Esophagus (tissue), 2 donors: Measurements from ENCODE around the gene RNASE7. TPM values are rescaled to one million over a fixed set of nuclear protein-coding genes. Genes with fewer than 3 reads are reported as not detected.
A peak's percentile ranks its signal among the peaks of the same experiment; 100 is the strongest.
"Not testable (repeated sequence)": the region's sequence is repeated elsewhere in the genome, so short reads cannot be mapped to it uniquely, and the experiment has no call there.

Experiments
- H3K27ac ChIP-seq, 2 donors: one replicate each; pipeline ENCODE4 v1.5.1; 2013; ENCODE audit warnings: low read depth in 2 of 2, mild to moderate bottlenecking in 2 of 2, inconsistent platforms in 1 of 2, low read length in 1 of 2, moderate library complexity in 1 of 2
- H3K27me3 ChIP-seq, 2 donors: one replicate each; pipeline ENCODE4 v1.6.1; 2013; ENCODE audit warnings: low read length in 2 of 2, control low read depth in 1 of 2, mild to moderate bottlenecking in 1 of 2; ENCODE audit not compliant: insufficient read depth in 2 of 2, control insufficient read depth in 1 of 2
- H3K36me3 ChIP-seq, 2 donors: one replicate each; pipeline ENCODE4 v1.6.1; 2013; ENCODE audit warnings: low read length in 1 of 2; ENCODE audit not compliant: control insufficient read depth in 2 of 2, insufficient read depth in 2 of 2
- H3K4me1 ChIP-seq, 2 donors: one replicate each; pipeline ENCODE4 v1.6.1; 2013; ENCODE audit warnings: low read length in 1 of 2; ENCODE audit not compliant: control insufficient read depth in 2 of 2, insufficient read depth in 2 of 2
- H3K4me3 ChIP-seq, 2 donors: one replicate each; pipeline ENCODE4 v1.5.1; 2013; ENCODE audit warnings: low read length in 2 of 2, mild to moderate bottlenecking in 2 of 2, low read depth in 1 of 2, moderate library complexity in 1 of 2
- H3K9me3 ChIP-seq, 2 donors: one replicate each; pipeline ENCODE4 v1.6.1; 2013; ENCODE audit warnings: mild to moderate bottlenecking in 2 of 2, low read depth in 1 of 2, low read length in 1 of 2, moderate library complexity in 1 of 2; ENCODE audit not compliant: control insufficient read depth in 2 of 2, insufficient read depth in 1 of 2
- WGBS, 2 donors: extraction: QIAGEN DNeasy Blood & Tissue Kit; methylation state at CpG; one replicate each; pipeline ENCODE4 v1.1.7; 2013; 5-methylcytosine and 5-hydroxymethylcytosine counted together
- polyA plus RNA-seq, 2 donors: library from polyadenylated mRNA; stranded (reverse); fragments of 200-250 nt; gene quantifications; one replicate each; pipeline ENCODE4 v1.2.3, GENCODE V29; 2013
- donor health status: healthy with polysubstance abuse.
- donor health status: Bipolar disorder and iron deficiency.

Gene RNASE7
- polyA plus RNA-seq, 2 donors = 33.9 to 92.8 TPM

DNA sequence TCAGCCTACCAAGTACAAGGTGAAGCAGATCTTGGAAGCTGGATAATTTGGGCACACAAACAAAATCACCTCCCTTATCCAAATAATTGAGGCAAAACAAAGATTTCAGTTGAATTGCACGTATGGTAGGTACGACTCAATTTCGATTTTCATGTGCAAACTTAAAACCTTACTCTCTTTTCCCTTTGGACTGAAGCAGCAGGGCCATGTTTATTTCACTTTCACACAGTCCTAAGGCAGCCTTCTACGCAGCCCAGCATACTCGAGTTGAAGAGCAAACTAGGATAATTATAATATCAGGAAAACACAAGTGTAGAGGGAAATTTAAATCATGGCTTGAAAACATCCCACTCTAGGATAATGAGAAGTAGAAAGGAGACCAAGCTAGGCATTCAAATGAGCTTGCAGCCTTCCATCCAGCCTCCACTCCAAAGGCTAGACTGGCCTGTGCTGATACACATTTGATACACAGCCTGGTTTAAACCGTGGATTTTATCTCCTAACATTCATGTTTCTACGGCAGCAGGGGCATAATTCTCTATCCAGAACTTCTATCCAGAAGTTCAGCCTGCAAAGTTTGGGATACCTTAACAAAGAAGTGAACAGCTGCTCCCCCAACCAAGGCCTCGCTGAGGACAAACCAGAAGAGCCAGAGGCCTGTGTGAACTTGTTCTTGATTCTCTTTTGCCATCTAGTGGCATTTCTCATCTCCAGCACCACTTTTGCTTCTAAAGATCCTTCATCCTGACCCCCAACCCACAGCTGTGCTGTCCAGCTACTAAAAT, 2.4 kb upstream of the RNASE7 start:
- WGBS, 2 donors = 35 to 42% methylated on average over 8 of the region's 8 CpGs
- H3K36me3 ChIP-seq = no peaks in the 10 kb centered on the region
- no peaks in the 10 kb centered on the region for H3K27me3 ChIP-seq
- no peak overlapping the region for H3K4me3 ChIP-seq
- no peaks in the 10 kb centered on the region for H3K9me3 ChIP-seq
- H3K4me1 ChIP-seq = peaks cover 0 to 21% of the 10 kb centered on the region in 2 donors
- peak overlapping the region; percentile 80 to 83 for H3K27ac ChIP-seq

DNA sequence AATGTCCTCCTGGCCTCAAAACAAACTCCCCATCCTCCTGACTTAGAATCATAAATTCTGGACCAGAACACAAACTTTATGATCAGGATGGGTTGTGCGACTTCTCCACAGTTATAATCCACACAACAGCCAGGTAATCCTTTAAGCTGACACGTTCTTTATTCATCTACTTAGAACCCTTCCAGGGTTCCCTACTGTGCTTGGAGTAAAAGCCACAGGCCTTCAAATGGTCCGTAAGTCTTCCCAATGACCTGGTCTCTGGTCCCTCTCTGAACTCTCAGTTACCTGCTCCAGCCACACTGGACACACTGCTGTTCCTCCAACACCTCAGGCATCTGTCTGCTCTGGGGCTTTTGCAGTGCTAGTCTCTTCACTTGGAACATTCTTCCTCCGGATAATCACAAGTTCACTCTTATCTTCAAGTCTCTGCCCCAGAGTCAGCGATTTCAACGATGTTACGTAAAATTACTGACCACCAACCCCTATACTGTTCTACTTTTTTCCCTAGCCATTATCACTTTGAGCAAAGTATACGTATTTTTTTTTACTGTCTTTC, 1.7 kb upstream of the RNASE7 start:
- peaks cover 0 to 21% of the 10 kb centered on the region in 2 donors for H3K4me1 ChIP-seq
- H3K27me3 ChIP-seq = no peaks in the 10 kb centered on the region
- WGBS, 2 donors = 64 to 70% methylated on average over 8 of the region's 8 CpGs
- H3K9me3 ChIP-seq = no peaks in the 10 kb centered on the region
- no peaks in the 10 kb centered on the region for H3K36me3 ChIP-seq
- no peak overlapping the region for H3K4me3 ChIP-seq
- peak overlapping the region in 1 of 2 donors; percentile 13 for H3K27ac ChIP-seq

DNA sequence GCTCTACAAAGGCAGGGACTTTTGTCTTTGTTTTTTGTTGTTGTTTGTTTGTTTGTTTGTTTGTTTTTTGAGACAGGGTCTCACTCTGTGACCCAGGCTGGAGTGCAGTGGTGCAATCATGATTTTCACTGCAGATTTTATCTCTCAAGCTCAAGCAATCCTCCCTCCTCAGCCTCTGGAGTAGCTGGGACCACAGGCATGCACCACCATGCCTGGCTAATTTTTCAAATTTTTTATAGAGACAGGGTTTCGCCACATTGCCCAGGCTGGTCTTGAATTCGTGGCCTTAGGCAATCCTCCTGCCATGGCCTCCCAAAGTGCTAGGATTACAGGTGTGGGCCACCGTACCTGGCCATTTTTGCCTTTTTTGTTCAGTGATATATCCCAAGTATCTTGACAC, 1.2 kb upstream of the RNASE7 start:
- not testable (repeated sequence) for H3K4me3 ChIP-seq, H3K27ac ChIP-seq, H3K36me3 ChIP-seq, H3K27me3 ChIP-seq, H3K9me3 ChIP-seq
- WGBS, 2 donors = 71 to 75% methylated on average over 3 of the region's 3 CpGs
- H3K4me1 ChIP-seq = peaks cover 0 to 21% of the 10 kb centered on the region in 2 donors

DNA sequence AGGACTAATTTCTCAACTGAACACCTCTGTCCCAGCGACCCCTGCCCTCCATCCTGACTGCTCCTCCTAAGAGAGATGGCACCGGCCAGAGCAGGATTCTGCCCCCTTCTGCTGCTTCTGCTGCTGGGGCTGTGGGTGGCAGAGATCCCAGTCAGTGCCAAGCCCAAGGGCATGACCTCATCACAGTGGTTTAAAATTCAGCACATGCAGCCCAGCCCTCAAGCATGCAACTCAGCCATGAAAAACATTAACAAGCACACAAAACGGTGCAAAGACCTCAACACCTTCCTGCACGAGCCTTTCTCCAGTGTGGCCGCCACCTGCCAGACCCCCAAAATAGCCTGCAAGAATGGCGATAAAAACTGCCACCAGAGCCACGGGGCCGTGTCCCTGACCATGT, 756 bp downstream of the RNASE7 start:
- peak overlapping the region in 1 of 2 donors; percentile 61 for H3K27ac ChIP-seq
- no peaks in the 10 kb centered on the region for H3K36me3 ChIP-seq
- 56 to 57% methylated on average over 8 of the region's 8 CpGs for WGBS, 2 donors
- H3K4me3 ChIP-seq = peak overlapping the region; percentile 5 to 24
- H3K27me3 ChIP-seq = no peaks in the 10 kb centered on the region
- H3K4me1 ChIP-seq = peaks cover 0 to 18% of the 10 kb centered on the region in 2 donors
- no peaks in the 10 kb centered on the region for H3K9me3 ChIP-seq

DNA sequence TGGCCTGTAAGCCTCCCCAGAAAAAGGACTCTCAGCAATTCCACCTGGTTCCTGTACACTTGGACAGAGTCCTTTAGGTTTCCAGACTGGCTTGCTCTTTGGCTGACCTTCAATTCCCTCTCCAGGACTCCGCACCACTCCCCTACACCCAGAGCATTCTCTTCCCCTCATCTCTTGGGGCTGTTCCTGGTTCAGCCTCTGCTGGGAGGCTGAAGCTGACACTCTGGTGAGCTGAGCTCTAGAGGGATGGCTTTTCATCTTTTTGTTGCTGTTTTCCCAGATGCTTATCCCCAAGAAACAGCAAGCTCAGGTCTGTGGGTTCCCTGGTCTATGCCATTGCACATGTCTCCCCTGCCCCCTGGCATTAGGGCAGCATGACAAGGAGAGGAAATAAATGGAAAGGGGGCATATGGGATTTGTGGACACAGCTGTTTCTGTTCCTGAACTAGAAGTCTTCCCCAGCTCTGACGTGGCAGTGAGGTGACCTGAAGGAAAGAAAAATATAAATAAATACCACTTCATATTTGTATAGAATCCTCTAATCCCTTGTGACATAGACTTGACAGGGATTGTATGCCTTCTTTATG, 1.3 kb downstream of the RNASE7 start:
- Histone ChIP-seq H3K4me3 (peak overlapping the region; percentile 17 to 24), H3K36me3 (no peaks in the 10 kb centered on the region), H3K27me3 (no peaks in the 10 kb centered on the region), H3K4me1 (peaks cover 0 to 18% of the 10 kb centered on the region in 2 donors), H3K9me3 (no peaks in the 10 kb centered on the region), H3K27ac (peak overlapping the region in 1 of 2 donors; percentile 69)
- WGBS, 2 donors = 44 to 48% methylated on average over 2 of the region's 2 CpGs

DNA sequence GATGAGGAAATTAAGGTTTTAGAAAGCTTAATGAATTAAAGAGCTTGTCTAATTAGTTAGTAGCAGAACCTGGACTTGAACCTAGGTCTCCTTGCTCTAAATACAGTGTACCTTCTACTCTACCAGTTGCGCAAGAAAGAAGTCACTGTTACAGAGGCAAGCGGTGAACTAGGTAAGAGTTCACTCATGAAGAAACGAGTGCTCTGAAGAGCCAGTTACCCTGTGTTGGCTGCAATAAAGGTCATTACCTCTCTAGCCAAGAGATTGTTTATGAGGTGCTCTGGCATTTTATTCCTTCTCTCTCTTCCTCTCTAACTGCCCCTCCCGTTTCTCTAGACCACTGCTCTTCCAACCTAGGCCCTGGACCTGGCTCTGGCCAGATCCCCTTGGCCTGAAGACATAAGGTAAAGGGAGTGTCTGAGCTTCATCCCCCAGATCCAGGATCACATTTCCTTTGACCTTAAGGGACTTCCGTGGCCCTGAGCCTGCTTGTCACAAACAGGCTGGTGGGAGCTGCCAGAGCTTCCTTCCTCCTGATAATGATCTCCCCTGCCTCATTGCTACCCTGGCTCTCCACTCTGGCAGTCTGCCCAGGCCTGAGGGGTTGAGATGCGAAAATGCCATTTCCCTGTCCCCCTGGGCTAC, 1.9 kb downstream of the RNASE7 start:
- Histone ChIP-seq H3K27ac (no peak overlapping the region), H3K9me3 (no peaks in the 10 kb centered on the region), H3K4me1 (peaks cover 0 to 16% of the 10 kb centered on the region in 2 donors), H3K4me3 (no peak overlapping the region), H3K27me3 (no peaks in the 10 kb centered on the region), H3K36me3 (no peaks in the 10 kb centered on the region)
- 46 to 56% methylated on average over 6 of the region's 6 CpGs for WGBS, 2 donors

DNA sequence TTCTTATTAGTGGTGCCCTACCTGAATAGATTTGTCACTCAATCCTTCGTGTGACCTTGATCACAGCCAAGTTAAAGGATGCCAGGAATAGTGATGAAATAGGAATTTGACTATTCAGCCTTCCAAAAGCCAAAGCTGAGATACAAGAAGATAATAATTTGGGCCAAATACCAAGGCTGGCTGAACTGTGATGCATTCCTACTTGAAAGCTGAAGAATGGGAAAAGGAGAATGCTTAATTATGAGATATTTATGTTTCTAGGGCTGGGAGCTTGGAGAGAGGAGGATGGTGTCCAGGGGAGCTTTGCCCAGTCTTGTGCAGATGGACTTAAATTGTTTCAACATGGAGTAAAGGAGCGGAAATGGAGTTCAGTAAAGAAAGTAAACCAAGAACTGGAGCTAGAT, 5.2 kb downstream of the RNASE7 start:
- H3K27me3 ChIP-seq = no peaks in the 10 kb centered on the region
- H3K4me1 ChIP-seq = peaks cover 0 to 11% of the 10 kb centered on the region in 2 donors
- WGBS, 2 donors = 41 to 55% methylated on average over 2 of the region's 2 CpGs
- H3K9me3 ChIP-seq = no peaks in the 10 kb centered on the region
- H3K4me3 ChIP-seq = no peak overlapping the region
- no peaks in the 10 kb centered on the region for H3K36me3 ChIP-seq
- no peak overlapping the region for H3K27ac ChIP-seq

DNA sequence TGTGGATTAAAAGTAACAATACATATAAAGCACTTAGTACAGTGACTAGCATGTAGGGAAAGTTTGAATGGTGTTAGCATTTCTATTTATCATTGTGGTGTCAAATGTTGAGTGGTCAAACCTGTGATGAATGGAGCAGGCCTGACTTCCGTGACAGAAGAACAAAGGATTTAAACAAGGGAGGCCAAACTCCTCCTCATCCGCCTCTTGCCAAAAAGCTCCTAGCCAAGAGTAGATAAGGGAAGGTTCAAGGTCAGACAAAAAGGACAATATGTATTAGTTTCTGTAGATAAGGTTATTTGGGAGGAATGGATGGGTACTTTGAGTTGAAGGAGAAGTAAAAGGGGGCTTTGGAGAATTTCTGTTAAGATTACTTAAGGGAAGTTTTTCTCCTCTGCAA, 6.5 kb downstream of the RNASE7 start:
- no peaks in the 10 kb centered on the region for H3K4me1 ChIP-seq
- H3K4me3 ChIP-seq = no peak overlapping the region
- H3K36me3 ChIP-seq = no peaks in the 10 kb centered on the region
- 58 to 74% methylated on average over 2 of the region's 2 CpGs for WGBS, 2 donors
- H3K27ac ChIP-seq = no peak overlapping the region
- H3K9me3 ChIP-seq = no peaks in the 10 kb centered on the region
- H3K27me3 ChIP-seq = no peaks in the 10 kb centered on the region

DNA sequence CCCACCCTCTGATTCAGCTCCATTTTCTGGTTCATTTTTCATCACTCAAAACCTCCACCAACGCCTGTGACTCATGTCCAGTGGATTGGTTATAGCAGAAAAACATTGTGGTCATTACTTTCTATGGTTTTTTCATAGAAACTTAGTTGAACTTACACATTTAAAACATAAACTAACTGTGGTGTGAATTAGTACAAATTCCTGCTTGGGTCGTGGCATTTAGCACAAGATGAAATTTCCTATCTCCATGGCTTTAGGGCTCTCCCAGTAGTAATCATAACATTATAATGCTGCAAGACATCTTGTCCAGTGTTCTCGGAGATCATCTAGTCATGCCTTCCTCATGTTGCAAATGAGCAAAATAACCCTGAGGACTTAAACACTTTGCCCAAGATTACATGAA, 7.1 kb downstream of the RNASE7 start:
- Histone ChIP-seq H3K36me3 (no peaks in the 10 kb centered on the region), H3K4me1 (no peaks in the 10 kb centered on the region), H3K9me3 (no peaks in the 10 kb centered on the region), H3K4me3 (no peak overlapping the region), H3K27ac (no peak overlapping the region), H3K27me3 (no peaks in the 10 kb centered on the region)
- WGBS, 2 donors = 75 to 76% methylated on average over 3 of the region's 3 CpGs
